Measurements from ENCODE around the gene TRIM59. TPM values are rescaled to one million over a fixed set of nuclear protein-coding genes. Genes with fewer than 3 reads are reported as not detected.
A peak's percentile ranks its signal among the peaks of the same experiment; 100 is the strongest.

Gene TRIM59
- total and polyA plus RNA-seq, 2 donors (not counting 1 experiment from before 2014, with no cell fraction given): 13.6 to 31.2 TPM

DNA sequence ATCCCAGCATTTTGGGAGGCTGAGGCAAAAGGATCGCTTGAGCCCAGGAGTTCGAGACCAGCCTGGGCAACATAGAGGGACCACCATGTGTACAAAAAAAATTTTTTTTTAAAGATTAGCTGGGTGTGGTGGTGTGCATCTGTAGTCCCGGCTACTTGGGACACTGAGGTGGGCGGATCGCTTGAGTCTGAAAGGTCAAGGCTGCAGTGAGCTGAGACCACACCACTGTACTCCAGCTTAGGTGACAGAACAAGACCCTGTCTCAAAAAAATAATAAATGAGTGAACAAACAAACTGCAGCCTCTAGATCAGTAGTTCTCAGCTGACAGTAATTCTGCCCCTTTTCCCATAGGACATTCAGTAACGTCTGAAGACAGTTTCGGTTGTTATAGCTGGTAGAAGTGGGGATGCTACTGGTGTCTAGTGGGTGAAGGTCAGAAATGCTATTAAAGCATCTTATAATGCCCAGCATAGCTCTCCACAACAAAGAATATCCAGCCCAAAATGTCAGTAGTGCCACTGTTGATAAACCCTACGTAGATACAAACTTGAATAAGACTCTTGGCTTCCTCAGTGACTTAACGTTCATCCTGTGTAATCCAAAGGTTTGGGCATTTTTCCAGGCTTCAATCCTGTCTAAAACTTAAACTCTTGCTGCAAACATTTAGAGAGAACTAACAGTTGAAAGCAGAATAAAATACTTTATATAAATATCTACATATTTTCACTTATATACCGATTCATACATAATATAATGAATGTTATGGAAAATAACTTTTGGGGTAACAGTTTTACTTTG is 39.6 kb downstream of the TRIM59 start:
- Histone ChIP-seq H3K4me2 (ENCODE audit: extremely low read depth, insufficient read depth, low read length) (peak overlapping the region; percentile 32), H3K27me3 (ENCODE audit: control insufficient read depth, insufficient read depth, low read length) (no peaks in the 10 kb centered on the region), H4K20me1 (ENCODE audit: control insufficient read depth, extremely low read depth, insufficient read depth, low read length) (no peaks in the 10 kb centered on the region), H2AFZ (ENCODE audit: low read length) (peak overlapping the region; percentile 30), H3K36me3 (ENCODE audit: control insufficient read depth, insufficient read depth, low read length) (no peaks in the 10 kb centered on the region), H3K4me3 (replicated peaks in 1 of 4; ENCODE audit: control extremely low read depth in 1 of 4, insufficient read depth in 1 of 4, low read depth in 3 of 4, low read length in 4 of 4) (no peak overlapping the region), H3K4me1 (ENCODE audit: control insufficient read depth, extremely low read depth, insufficient read depth, low read length) (no peaks in the 10 kb centered on the region), H3K79me2 (ENCODE audit: control insufficient read depth, insufficient read depth, low read length) (peaks cover 70% of the 10 kb centered on the region), H3K9me3 (ENCODE audit: control insufficient read depth, insufficient read depth, low read depth, low read length) (no peaks in the 10 kb centered on the region), H3K9ac (ENCODE audit: insufficient read depth, low read length) (no peak overlapping the region), H3K27ac (ENCODE audit: insufficient read depth, low read length) (peak overlapping the region; percentile 19)
- TF ChIP-seq, protein P1, sequence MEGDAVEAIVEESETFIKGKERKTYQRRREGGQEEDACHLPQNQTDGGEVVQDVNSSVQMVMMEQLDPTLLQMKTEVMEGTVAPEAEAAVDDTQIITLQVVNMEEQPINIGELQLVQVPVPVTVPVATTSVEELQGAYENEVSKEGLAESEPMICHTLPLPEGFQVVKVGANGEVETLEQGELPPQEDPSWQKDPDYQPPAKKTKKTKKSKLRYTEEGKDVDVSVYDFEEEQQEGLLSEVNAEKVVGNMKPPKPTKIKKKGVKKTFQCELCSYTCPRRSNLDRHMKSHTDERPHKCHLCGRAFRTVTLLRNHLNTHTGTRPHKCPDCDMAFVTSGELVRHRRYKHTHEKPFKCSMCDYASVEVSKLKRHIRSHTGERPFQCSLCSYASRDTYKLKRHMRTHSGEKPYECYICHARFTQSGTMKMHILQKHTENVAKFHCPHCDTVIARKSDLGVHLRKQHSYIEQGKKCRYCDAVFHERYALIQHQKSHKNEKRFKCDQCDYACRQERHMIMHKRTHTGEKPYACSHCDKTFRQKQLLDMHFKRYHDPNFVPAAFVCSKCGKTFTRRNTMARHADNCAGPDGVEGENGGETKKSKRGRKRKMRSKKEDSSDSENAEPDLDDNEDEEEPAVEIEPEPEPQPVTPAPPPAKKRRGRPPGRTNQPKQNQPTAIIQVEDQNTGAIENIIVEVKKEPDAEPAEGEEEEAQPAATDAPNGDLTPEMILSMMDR (conservative IDR thresholded peaks at IDR 0.05 in 1 of 2, IDR thresholded peaks at IDR 0.05 in 1 of 2; ENCODE audit: low read depth in 1 of 2, low read length in 2 of 2): no peak
- TF ChIP-seq EZH2 (IDR thresholded peaks at IDR 0.05; ENCODE audit: low read length, missing control alignments): no peak
- peak; percentile 24 to 50 for DNase-seq (ENCODE audit: low read depth in 2 of 2)

DNA sequence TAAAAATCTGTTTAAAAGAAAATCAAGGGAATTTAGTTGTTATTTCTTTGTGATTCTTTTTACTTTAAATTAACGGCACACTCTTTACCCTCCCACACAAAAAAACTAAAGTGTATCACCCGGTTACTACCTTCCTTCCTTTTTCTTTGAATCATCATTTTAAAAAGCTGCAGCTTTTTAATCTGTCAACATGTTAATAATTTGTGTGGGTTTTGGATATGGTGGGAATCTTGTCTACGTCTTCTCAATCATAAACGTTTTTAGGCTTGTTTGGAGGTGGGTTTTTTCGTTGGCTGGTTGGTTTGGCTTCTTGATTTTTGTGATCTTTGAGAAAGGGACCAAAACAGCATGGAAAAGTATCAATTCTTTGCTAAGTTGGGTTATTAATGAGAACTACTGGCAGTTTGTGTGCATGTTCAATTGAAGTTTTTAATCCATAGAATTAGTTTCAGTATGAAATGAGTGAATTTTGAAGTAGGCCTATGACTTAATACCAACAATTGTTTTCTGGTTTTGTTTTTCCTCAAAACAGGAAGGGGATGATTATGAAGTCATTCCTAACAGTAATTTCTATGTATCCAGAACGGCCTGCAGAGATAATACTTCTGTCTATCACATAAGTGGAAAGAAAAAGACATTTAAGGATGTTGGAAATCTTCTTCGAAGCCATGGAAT is 45.7 kb downstream of the TRIM59 start:
- H3K27me3 ChIP-seq (ENCODE audit: control insufficient read depth, insufficient read depth, low read length): no peaks in the 10 kb centered on the region
- no peaks in the 10 kb centered on the region for H4K20me1 ChIP-seq (ENCODE audit: control insufficient read depth, extremely low read depth, insufficient read depth, low read length)
- peak; percentile 39 to 56 for DNase-seq (ENCODE audit: low read depth in 2 of 2)
- H3K9me3 ChIP-seq (ENCODE audit: control insufficient read depth, insufficient read depth, low read depth, low read length): no peaks in the 10 kb centered on the region
- TF ChIP-seq EZH2 (IDR thresholded peaks at IDR 0.05; ENCODE audit: low read length, missing control alignments): no peak
- TF ChIP-seq, protein P1 (conservative IDR thresholded peaks at IDR 0.05 in 1 of 2, IDR thresholded peaks at IDR 0.05 in 1 of 2; ENCODE audit: low read depth in 1 of 2, low read length in 2 of 2): no peak
- H3K4me1 ChIP-seq (ENCODE audit: control insufficient read depth, extremely low read depth, insufficient read depth, low read length): peaks cover 5% of the 10 kb centered on the region
- peak overlapping the region; percentile 87 for H3K4me2 ChIP-seq (ENCODE audit: extremely low read depth, insufficient read depth, low read length)
- H2AFZ ChIP-seq (ENCODE audit: low read length): peak overlapping the region; percentile 8
- H3K36me3 ChIP-seq (ENCODE audit: control insufficient read depth, insufficient read depth, low read length): no peaks in the 10 kb centered on the region
- peaks cover 95% of the 10 kb centered on the region for H3K79me2 ChIP-seq (ENCODE audit: control insufficient read depth, insufficient read depth, low read length)
- H3K27ac ChIP-seq (ENCODE audit: insufficient read depth, low read length): peak overlapping the region; percentile 50
- peak overlapping the region in 3 of 4 experiments; percentile 15 to 93 (median 78) for H3K4me3 ChIP-seq (replicated peaks in 1 of 4; ENCODE audit: control extremely low read depth in 1 of 4, insufficient read depth in 1 of 4, low read depth in 3 of 4, low read length in 4 of 4)
- H3K9ac ChIP-seq (ENCODE audit: insufficient read depth, low read length): no peak overlapping the region

DNA sequence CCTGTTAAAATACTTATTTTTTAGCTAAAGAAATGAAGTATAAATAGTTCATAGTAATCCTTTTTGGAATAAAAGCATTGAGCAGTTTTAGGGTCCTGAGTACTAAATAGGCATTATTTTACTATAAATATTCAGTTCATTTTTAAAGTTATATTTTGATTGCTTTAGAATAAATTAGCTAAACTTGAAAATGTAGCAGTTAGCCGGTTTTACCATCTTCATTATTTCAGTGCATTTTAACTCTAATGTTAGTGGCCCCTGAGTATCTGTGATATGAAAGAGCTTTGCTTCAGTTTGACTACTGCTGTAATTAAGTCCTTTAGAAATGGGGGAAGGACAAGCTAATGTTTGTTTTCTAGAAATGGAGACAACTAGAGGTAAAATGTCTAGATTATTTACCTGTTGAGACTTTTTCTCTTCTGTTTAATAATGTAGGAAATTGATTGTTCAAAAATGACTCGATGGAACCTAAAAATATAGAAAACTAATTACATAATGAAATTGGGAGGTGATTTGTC is 46.5 kb downstream of the TRIM59 start:
- Histone ChIP-seq H3K27ac (ENCODE audit: insufficient read depth, low read length) (no peak overlapping the region), H3K9ac (ENCODE audit: insufficient read depth, low read length) (no peak overlapping the region), H4K20me1 (ENCODE audit: control insufficient read depth, extremely low read depth, insufficient read depth, low read length) (no peaks in the 10 kb centered on the region)

More for the DNA sequence above, 46.5 kb downstream of the TRIM59 start:
- peaks cover 5% of the 10 kb centered on the region for H3K4me1 ChIP-seq (ENCODE audit: control insufficient read depth, extremely low read depth, insufficient read depth, low read length)
- TF ChIP-seq, protein P1 (conservative IDR thresholded peaks at IDR 0.05 in 1 of 2, IDR thresholded peaks at IDR 0.05 in 1 of 2; ENCODE audit: low read depth in 1 of 2, low read length in 2 of 2): no peak
- TF ChIP-seq EZH2 (IDR thresholded peaks at IDR 0.05; ENCODE audit: low read length, missing control alignments): no peak
- H3K4me3 ChIP-seq (replicated peaks in 1 of 4; ENCODE audit: control extremely low read depth in 1 of 4, insufficient read depth in 1 of 4, low read depth in 3 of 4, low read length in 4 of 4): peak overlapping the region; percentile 16 to 93 (median 80)
- H2AFZ ChIP-seq (ENCODE audit: low read length): peak overlapping the region; percentile 3
- no peaks in the 10 kb centered on the region for H3K9me3 ChIP-seq (ENCODE audit: control insufficient read depth, insufficient read depth, low read depth, low read length)
- H3K4me2 ChIP-seq (ENCODE audit: extremely low read depth, insufficient read depth, low read length): peak overlapping the region; percentile 87
- H3K79me2 ChIP-seq (ENCODE audit: control insufficient read depth, insufficient read depth, low read length): peaks cover 95% of the 10 kb centered on the region
- H3K27me3 ChIP-seq (ENCODE audit: control insufficient read depth, insufficient read depth, low read length): no peaks in the 10 kb centered on the region
- peak; percentile 23 to 64 for DNase-seq (ENCODE audit: low read depth in 2 of 2)
- no peaks in the 10 kb centered on the region for H3K36me3 ChIP-seq (ENCODE audit: control insufficient read depth, insufficient read depth, low read length)
